Kidney (tissue), 14 donors: ENCODE results near the gene COL8A2. TPM values are rescaled to one million over a fixed set of nuclear protein-coding genes. Genes with fewer than 3 reads are reported as not detected.
A peak's percentile ranks its signal among the peaks of the same experiment; 100 is the strongest.

Experiments used
- DNase-seq, 5 donors: peaks; one replicate each; pipeline ENCODE4 v3.0.0-alpha.2; 2013 to 2020
- FAIRE-seq: peaks from 2 replicates; lab custom pipeline; 2012; peaks lifted over from hg19 to GRCh38; lab: Jason Lieb, UNC
- H3K27ac ChIP-seq, 2 donors: one replicate each; pipeline ENCODE4 v1.7.0; 2013; ENCODE audit warnings: low read depth in 2 of 2, low read length in 2 of 2, inconsistent platforms in 1 of 2
- H3K27me3 ChIP-seq: one replicate; pipeline ENCODE4 v1.7.1; 2013; ENCODE audit warnings: low read length, inconsistent platforms; ENCODE audit not compliant: control insufficient read depth, insufficient read depth
- H3K36me3 ChIP-seq, 3 donors: one replicate each; pipeline versions ENCODE4 v1.7.0 to v1.7.1; 2013; ENCODE audit warnings: low read length in 3 of 3, control low read depth in 1 of 3, inconsistent platforms in 1 of 3; ENCODE audit not compliant: insufficient read depth in 3 of 3, control insufficient read depth in 2 of 3
- H3K4me1 ChIP-seq, 3 donors: one replicate each; pipeline versions ENCODE4 v1.7.0 to v1.7.1; 2013; ENCODE audit warnings: low read length in 3 of 3, inconsistent platforms in 1 of 3, low read depth in 1 of 3; ENCODE audit not compliant: control insufficient read depth in 2 of 3, insufficient read depth in 2 of 3
- H3K4me3 ChIP-seq, 3 donors: one replicate each; pipeline versions ENCODE4 v1.7.0 to v1.8.1; 2013; ENCODE audit warnings: low read length in 3 of 3, control low read depth in 1 of 3, inconsistent platforms in 1 of 3
- H3K9ac ChIP-seq, 3 donors: one replicate each; pipeline versions ENCODE4 v1.7.0 to v1.7.1; 2013; ENCODE audit warnings: low read length in 3 of 3, control low read depth in 1 of 3, inconsistent platforms in 1 of 3
- H3K9me3 ChIP-seq, 3 donors: one replicate each; pipeline versions ENCODE4 v1.7.0 to v1.7.1; 2013; ENCODE audit warnings: low read length in 3 of 3, control low read depth in 1 of 3, inconsistent platforms in 1 of 3; ENCODE audit not compliant: control insufficient read depth in 2 of 3, insufficient read depth in 1 of 3
- intact Hi-C: fragments of 100-400 bp; cut with DNase I; formaldehyde crosslinking; loops from one replicate; pipeline ENCODE4 v1.11.1; 2022
- polyA plus RNA-seq: library from polyadenylated mRNA; stranded (reverse); fragments of 350-450 nt; fragmentation: Illumina TruSeq; extraction: RNeasy Lipid Tissue Mini Kit (QIAGEN cat#74804); gene quantifications from one replicate; pipeline ENCODE4 v1.2.3, GENCODE V29; 2014; ENCODE audit warnings: low read depth, low replicate concordance; ENCODE audit not compliant: insufficient read depth
- total RNA-seq: library from RNA; stranded (reverse); fragmentation: NEBNext Ultra II Directional; extraction: Animal tissue kit (Norgen Biotek cat#: 25700); gene quantifications from one replicate; pipeline ENCODE4 v1.2.1, GENCODE V29; 2021
- TF ChIP-seq, protein P1 (sequence below): IDR thresholded peaks from 3 replicates; pipeline ENCODE4 v1.5.1; 2012; ENCODE audit warnings: mild to moderate bottlenecking, moderate library complexity, borderline replicate concordance; ENCODE audit not compliant: insufficient read depth; ENCODE audit errors: extremely low read depth
- donor health status: control.
- donor health status: control.
- donor health status: control.
- donor health status: control.
- donor health status: control.
- donor health status: DM: yes; HTN: yes; CAD: no.
- donor health status: Normal renal cell carcinoma (clear cell type).

Gene COL8A2
- total and polyA plus RNA-seq, 2 donors from 2014 or later = 0.90 to 6.4 TPM

DNA sequence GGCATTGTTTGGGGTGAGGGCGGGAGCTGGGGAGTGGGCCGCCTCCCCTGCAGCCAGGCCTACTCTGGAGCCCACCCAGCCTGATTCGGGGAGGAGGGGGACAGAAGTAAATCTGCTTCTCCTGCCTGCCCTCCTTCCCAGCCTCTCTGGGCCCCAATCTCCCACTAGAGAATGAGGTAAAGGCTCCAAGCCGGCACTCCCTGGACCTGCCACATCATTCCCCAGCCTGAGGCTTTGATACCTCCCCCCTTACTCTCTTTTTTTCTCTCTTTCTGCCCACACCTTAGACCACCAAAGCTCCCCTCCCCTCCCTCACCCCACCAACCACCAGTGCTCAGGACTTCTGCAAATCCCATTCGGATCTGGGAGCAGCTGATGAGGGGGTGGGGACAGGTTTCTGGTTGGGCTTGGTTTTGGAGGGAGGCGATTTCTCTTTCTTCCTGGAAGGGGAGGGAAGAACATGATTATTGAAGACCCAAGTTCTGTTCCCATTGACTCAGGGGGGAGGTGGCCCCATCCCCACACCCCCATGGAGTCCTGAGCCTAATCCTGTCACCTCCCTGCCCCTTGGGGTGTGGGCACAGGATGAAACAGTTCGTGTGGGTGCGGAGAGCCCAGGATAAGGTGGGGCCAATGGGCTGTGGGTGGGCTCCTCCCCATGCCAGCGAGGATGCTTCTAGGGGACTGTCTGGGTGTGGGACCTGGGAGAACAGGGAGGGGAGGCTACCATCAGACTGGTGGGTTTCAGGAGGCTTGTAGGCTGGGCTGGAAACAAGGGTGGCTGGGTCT, 32.3 kb upstream of the COL8A2 start:
- Histone ChIP-seq H3K9me3 (no peaks in the 10 kb centered on the region), H3K36me3 (peaks cover 0 to 5% (median 0%) of the 10 kb centered on the region in 3 donors), H3K9ac (peak overlapping the region in 2 of 3 donors; percentile 45 to 78), H3K4me1 (peaks cover 0 to 36% (median 28%) of the 10 kb centered on the region in 3 donors), H3K4me3 (peak overlapping the region; percentile 63 to 87 (median 71)), H3K27ac (peak overlapping the region; percentile 94 to 96), H3K27me3 (no peaks in the 10 kb centered on the region)
- FAIRE-seq (no peak), DNase-seq (peak in 2 of 5 donors; percentile 51 to 75)
- TF ChIP-seq, protein P1, sequence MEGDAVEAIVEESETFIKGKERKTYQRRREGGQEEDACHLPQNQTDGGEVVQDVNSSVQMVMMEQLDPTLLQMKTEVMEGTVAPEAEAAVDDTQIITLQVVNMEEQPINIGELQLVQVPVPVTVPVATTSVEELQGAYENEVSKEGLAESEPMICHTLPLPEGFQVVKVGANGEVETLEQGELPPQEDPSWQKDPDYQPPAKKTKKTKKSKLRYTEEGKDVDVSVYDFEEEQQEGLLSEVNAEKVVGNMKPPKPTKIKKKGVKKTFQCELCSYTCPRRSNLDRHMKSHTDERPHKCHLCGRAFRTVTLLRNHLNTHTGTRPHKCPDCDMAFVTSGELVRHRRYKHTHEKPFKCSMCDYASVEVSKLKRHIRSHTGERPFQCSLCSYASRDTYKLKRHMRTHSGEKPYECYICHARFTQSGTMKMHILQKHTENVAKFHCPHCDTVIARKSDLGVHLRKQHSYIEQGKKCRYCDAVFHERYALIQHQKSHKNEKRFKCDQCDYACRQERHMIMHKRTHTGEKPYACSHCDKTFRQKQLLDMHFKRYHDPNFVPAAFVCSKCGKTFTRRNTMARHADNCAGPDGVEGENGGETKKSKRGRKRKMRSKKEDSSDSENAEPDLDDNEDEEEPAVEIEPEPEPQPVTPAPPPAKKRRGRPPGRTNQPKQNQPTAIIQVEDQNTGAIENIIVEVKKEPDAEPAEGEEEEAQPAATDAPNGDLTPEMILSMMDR = no peak
- intact Hi-C loops = no loop called here

DNA sequence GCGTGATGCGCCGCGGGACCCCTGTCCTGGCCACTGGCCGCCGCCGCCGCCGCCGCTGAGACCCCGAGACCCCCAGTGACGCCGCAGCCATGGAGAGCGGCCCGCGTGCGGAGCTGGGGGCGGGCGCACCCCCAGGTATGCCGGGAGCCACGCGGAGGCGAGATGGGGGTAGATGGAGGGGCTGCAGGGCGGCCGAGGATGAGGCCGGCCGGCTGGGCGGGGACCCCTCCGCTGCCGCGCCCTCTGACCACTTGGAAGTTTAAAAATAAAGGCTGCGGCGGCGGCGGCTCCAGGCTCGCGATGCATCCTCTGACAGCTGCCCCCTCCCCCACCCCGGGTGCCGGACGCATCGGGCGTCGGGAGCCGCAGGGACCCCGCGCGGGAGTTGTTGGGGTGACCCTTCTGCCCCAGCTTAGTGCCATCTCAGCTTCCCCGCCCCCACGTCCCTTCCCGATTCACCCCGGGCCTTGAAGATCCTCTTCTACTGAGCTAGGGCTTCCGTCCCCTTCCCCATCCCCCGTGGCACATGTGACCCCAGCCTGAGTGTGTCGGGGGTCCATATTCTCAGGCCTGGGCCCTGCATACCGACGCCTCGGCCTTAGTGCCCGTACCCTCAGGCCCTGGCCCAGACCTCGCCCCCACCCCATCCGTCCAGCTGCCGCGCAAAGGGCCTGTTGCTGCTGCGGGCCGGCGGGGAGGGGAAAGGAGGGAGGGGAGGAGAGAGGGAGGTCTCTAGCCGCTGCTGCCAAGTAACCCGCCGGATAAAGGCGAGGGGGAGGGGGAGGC, 31.5 kb upstream of the COL8A2 start:
- Histone ChIP-seq H3K27ac (peak overlapping the region; percentile 94 to 96), H3K9me3 (no peaks in the 10 kb centered on the region), H3K9ac (peak overlapping the region; percentile 35 to 78 (median 43)), H3K4me1 (peaks cover 1 to 33% (median 25%) of the 10 kb centered on the region in 3 donors), H3K27me3 (no peaks in the 10 kb centered on the region), H3K4me3 (peak overlapping the region; percentile 63 to 87 (median 71)), H3K36me3 (peaks cover 0 to 5% (median 0%) of the 10 kb centered on the region in 3 donors)
- DNase-seq = peak; percentile 88 to 94 (median 91)
- intact Hi-C loops = no loop called here
- TF ChIP-seq, protein P1 = no peak
- FAIRE-seq = no peak

DNA sequence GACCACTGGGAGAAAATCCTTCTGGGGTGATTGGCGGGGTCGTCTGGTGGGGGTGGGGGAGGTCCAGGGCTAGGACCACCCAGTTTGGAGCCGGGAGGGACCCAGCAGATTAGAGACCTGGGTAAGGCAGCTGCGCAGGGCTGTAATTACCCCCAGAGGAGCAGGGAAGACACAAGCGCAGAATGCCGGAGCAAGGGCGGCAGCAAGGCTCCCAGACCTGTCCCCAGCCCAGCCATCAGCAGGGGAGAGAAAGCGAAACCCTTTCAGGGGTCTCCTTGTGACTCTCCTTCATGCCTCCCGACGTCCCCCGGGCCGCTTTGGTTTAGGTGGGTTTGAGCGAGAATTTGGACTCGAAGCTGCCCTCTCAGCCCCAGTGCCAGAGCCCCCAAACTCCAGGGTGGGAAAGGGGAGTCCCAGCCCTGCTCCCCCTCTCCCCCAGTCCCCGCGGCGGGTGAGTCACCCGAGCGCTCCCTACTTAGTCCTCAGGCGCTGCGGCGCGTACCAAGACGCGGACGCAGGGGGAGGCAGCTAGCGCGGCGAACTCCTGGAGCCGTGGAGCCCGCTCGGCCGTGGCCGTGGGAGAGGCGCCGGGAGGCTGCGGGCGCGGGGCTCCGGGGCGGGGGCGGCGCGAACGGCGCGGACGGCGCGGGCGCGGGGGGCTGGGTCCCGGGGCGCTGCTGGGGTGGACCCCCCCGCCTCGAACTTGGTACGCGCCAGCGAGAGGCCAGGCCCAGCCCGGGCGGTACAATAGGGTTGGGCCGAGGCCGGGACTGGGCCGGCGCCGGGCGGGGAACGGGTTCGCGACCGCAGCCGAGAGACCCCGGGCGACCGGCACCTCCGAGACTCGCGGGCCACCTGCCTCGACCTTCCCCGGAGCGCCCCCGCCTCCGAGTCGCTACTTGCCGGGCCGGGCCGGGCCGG, 30.6 kb upstream of the COL8A2 start, which contains the start of gene MAP7D1:
TSS of gene MAP7D1 (plus strand) at position 753 of the 921 bp plus-strand sequence. CDS start 258 bp downstream, outside the sequence.
- intact Hi-C loops = no loop called here
- TF ChIP-seq, protein P1 = no peak

More for the DNA sequence above, 30.6 kb upstream of the COL8A2 start, which contains the start of gene MAP7D1:
- Histone ChIP-seq H3K4me1 (peaks cover 4 to 32% (median 26%) of the 10 kb centered on the region in 3 donors), H3K9me3 (no peaks in the 10 kb centered on the region), H3K36me3 (peaks cover 0 to 5% (median 0%) of the 10 kb centered on the region in 3 donors), H3K27ac (peak within 1 kb of the TSS; percentile 96 to 98), H3K9ac (peak within 1 kb of the TSS; percentile 52 to 100 (median 99)), H3K4me3 (peak within 1 kb of the TSS; percentile 68 to 91 (median 82)), H3K27me3 (no peaks in the 10 kb centered on the region)
- DNase-seq = peak; percentile 86 to 96 (median 91)
- no peak for FAIRE-seq
